GM19240 (cell line): ENCODE measurements around the gene HNRNPA1.
"Not testable (repeated sequence)": the region's sequence is repeated elsewhere in the genome, so short reads cannot be mapped to it uniquely, and the experiment has no call there.

Experiments used
- DNase-seq: peaks from one replicate; pipeline ENCODE4 v3.0.0; 2011; ENCODE audit warnings: low spot score; ENCODE audit not compliant: insufficient read length

The HNRNPA1 gene

DNA sequence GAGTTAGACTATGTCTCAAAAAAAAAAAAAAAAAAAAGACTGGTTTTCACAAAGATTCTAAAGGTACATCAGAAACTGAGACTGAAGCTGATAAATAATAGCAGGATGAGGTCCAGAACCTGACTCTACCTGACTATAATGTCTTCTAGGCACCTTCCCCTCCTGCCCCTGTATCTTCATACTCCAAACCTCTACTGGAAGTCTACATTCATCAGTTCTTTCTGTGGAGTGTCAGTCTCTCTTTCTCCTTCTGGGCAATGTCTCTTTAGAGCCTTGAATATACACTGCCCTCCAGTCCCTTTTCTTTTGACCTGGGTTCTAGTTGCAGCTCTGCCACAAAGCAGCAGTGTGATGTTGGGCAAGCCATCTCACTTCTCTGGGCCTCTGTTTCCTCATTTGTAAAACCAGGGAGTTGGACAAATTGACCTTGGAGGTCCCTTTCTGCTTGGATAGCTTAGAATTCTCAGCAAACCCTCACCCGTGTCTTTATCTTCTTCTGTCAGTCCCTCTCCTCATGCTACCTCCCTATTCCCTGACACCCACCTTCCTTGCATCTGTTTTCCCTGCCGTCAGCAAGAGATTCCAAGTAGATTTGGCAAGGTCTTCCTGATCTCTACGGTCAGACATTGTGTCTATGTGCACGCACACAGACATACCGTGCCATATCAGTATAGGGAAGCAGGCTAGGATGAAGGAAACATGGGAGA, 16.0 kb downstream of the HNRNPA1 start:
- no peak for DNase-seq

DNA sequence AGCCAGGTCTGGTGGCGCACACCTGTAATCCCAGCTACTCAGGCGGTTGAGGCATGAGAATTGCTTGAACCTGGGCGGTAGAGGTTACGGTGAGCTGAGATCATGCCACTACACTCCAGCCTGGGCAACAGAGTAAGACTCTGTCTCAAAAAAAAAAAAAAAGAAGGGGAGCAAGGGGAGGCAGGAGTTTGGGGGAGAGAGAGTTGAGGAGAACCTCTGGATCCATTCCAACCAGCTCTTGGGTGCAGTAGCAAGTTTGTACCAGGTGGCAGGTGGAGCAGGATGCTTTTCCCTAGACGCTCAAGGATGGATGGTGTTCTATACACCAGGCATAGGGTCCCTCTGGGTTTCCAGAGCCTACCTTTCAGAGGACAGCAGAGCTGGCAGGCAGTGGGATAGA, 18.4 kb downstream of the HNRNPA1 start:
- DNase-seq = no peak

GRCh38 chr12:54299515-54300224, 19.1 kb downstream of the HNRNPA1 start:
- DNase-seq = no peak

DNA sequence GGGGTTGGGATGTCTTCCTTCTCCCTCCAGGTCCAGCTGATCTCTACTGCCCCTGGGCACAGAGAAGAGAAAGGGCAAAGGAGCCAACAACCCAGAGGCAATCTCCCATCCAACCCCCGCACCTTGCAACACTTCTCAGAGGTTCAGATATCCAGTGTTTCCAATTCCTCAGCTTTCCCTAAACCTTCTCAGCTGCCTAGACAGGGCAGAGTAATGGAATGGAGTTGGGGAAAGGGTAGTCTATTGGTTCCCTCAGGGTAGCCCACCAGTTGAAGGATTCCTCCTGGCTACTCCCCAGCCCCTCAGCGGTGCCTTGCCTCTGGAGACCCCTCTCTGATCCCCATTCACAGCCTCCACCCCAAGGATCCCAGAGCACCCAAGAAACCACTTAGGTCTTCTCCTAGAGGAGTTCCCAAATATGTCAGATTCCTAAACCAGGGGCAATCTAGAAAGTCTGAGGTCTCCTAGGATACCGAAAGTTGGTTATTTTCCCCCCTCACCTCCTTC, 19.8 kb downstream of the HNRNPA1 start:
- DNase-seq = no peak

DNA sequence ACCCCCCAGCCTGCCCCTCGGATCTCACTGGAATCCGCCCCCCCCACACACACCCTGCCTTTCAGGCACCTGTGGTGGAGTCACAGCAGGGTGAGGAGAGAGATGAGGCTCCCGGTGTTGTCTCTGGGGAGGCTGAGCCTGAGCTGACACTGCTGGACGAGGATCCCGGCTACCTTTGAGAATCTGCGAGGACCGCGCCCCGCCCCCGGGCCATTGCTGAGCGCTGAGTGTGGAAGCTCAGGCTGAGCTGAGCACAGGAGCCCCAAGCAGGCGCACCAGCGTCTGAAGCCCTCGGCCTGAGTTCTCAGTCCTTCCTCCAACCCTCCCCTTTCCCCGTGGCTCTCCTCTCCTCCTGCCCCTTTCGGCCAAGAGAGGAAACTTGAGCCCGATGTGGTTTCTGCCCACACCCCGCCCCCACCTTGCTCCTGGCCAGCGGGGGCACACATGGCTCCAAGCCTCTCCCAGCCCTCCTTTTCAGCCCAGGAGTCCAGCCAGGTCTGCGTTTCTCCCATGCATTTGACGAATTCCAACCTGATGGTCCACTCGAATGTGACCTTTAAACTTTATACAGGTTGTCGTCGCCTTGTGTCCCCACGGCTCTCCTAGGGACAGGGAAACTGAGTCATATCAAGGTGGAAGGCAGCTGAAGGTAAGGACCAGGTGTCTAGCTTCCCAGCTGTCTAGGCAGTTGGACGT, 20.4 kb downstream of the HNRNPA1 start, which contains the start of gene NFE2:
TSS of gene NFE2 (minus strand) at position 284 of the 696 bp plus-strand sequence. CDS start 5,767 bp downstream, outside the sequence.
- no peak for DNase-seq

DNA sequence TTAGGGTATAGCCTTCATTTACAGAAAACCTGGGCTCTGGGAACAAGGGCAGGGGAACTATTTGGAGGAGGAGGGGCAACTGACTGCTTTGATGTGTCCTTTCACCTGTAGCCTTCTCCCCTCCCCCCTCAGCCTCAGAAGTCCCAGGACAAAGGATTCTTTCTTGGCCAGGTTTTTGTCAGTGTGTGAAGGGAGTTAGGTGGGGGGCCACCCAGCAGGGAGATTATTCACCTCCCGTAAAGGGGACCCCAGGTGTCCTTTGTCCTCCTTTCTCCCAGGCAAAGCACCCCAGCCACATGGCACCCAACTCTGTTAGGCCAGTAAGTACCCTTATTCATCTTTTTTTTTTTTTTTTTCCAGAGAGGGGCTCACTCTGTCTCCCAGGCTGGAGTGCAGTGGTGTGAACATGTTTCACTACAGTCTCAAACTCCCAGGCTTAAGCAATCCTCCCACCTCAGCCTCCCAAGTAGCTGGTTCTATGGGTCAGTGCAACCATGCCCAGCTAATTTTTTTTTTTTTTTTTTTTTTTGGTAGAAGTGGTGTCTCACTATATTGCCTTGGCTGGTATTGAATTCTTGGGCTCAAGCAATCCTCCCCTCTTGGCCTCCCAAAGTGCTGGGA, 21.0 kb downstream of the HNRNPA1 start:
- DNase-seq = no peak

DNA sequence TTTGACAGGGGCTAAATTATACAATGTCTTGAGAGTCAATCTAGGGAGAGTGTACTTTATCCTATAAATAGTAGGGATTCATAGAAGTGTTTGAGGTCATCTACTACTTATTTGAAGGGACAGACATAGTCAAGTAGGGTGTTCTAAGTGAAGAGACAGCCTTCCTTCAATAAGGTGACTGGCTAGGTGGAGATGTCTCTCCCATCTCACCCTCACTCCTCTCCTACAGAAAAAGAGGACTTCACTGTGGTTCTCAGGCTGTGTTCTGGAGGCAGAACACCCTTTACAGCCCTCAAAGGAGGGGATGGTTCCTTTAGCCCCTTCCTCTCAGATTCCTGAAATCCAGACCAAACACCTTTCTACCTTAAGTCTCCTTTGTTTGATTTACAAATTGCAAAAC, 23.1 kb downstream of the HNRNPA1 start:
- no peak for DNase-seq

DNA sequence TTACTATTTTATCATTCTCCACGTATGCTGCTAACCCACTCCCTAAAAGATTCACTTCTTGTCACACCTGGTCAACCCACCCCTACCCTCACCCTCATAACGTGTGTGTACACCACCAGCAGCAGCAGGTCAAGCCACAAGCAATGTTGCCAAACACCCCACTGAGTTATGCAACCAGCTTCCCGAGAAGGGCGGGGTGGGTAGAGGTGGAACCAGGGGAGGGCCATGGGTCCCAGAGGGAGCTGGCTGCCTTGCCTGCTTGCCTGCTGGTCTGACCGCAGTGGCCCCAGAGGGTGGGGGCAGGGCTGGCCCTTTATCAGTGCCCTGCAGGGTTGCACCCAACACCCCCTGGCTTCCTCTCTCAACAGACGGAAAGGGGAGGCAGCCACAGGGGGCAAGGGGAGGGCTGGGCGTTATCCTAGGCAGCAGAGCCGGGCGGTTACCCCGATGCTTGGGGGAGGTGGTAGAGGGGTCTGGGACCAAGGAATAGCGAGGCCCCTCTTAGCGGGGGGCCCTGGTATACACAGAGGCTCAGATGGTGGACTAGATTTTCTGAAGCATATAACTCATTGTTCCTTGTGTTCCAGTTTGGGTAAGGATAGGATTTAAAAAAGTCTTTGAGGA, 23.8 kb downstream of the HNRNPA1 start:
- no peak for DNase-seq

GRCh38 chr12:54306925-54307741, 26.6 kb downstream of the HNRNPA1 start:
- no peak for DNase-seq

DNA sequence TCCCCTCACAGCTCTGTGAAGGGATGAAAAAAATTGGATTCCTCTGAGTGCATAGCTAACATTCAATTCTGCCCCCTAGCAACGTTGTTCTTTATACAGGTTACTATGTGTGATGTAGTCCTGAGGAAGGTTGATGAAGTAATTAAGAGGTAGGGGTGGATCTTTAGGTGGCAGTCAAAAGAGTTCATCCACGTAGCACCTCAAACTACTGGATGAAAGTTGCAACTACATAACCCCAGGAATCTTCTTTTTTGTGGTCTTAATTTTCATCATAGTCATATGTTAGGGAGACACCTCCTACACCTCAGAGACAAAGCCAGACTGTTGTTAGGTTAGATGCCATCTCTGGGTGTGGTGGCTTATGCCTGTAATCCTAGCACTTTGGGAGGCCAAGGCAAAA, 30.5 kb downstream of the HNRNPA1 start:
- no peak for DNase-seq

DNA sequence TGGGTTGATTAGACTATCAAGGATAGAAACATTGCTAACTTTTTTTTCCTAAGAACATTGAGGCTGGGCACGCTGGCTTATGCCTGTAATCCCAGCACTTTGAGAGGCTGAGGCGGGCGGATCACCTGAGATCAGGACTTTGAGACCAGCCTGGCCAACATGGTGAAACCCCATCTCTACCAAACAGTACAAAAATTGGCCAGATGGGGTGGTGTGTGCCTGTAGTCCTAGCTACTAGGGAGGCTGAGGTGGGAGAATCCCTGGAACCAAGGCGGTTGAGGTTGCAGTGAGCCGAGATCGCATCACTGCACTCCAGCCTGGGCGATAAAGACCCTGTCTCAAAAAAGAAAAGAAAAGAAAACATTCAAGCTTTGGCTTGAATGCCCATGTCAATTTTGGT, 31.8 kb downstream of the HNRNPA1 start:
- not testable (repeated sequence) for DNase-seq

DNA sequence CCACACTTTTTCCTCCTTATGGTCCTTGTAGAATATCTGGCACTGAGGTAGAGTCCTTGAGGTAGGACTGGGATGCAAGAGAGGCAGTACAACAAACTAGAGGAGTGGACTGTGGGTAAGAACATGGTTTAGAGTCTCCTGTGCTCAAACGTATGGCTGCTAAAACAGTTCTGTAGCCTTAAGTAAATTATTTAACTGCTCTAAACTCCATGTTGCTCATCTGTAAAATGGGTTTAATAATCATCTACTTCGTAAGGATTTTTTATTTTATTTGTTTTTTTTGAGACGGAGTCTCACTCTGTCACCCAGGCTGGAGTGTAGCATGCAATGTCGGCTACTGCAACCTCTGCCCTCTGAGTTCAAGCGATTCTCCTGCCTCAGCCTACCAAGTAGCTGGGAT, 40.8 kb downstream of the HNRNPA1 start:
- DNase-seq = no peak

GRCh38 chr12:54324617-54325441, 44.3 kb downstream of the HNRNPA1 start, which contains the start of gene COPZ1:
COPZ1 (plus strand) TSS chr12:54325131; CDS start chr12:54325164, 33 bp downstream.
- peak; percentile 88 for DNase-seq

- not testable (repeated sequence) for DNase-seq
Measured at GRCh38 chr12:54325442-54326109, 45.0 kb downstream of the HNRNPA1 start.

- DNase-seq = no peak
Measured at GRCh38 chr12:54328595-54329337, 48.2 kb downstream of the HNRNPA1 start.

DNA sequence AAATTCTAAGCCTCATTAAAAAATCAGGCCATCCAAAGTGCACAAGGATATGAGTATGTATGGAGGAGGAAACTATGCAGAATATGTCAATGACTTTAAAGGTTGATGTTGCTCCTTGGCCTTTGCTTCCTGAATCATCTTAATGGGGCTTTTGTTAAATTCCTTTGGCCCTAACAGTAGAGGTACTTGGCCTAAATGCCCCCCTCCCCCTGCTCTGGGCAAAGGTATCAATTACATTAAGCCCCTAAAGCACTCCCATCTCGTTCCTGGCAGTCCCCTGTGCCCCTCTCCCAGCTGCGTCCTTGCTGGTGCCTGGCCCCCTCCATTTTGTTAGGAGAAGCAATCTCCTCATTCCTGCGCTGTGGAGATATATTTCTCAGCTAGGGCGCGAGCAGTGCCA, 49.2 kb downstream of the HNRNPA1 start:
- DNase-seq = no peak

DNA sequence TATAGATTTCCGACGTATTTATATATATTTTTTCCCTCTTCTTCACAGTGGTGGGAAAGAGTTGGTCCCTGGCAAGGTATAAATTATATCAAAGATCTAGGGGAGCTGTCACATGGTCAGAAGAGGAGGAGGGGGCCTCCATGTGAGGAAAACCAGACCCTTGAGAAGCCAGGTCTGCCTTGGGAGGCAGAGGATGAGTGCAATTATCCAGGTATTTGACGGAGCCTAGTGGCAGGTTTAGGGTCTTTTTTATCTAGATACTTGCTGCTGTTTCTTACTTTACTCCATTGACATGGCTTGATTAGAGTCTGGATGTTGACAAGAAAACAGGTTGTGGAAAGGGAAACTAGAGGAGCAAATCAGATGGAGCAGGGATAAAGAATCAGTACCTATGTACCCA, 49.9 kb downstream of the HNRNPA1 start:
- no peak for DNase-seq

GRCh38 chr12:54331461-54331860, 50.9 kb downstream of the HNRNPA1 start:
- no peak for DNase-seq
